Muscle layer of colon (tissue), 2 donors: Measurements from ENCODE around the gene ZNF786.

Experiments
- H3K27ac ChIP-seq: one replicate; pipeline ENCODE4 v1.7.0; 2013; ENCODE audit warnings: low read depth, mild to moderate bottlenecking, low read length, moderate library complexity
- H3K27me3 ChIP-seq, 2 donors: one replicate each; pipeline ENCODE4 v1.7.0; 2013; ENCODE audit warnings: low read length in 2 of 2, mild to moderate bottlenecking in 2 of 2; ENCODE audit not compliant: insufficient read depth in 2 of 2, control insufficient read depth in 1 of 2
- H3K36me3 ChIP-seq: one replicate; pipeline ENCODE4 v1.7.0; 2013; ENCODE audit warnings: mild to moderate bottlenecking, low read length; ENCODE audit not compliant: insufficient read depth
- H3K4me1 ChIP-seq: one replicate; pipeline ENCODE4 v1.7.0; 2013; ENCODE audit warnings: mild to moderate bottlenecking, low read length; ENCODE audit not compliant: insufficient read depth
- H3K4me3 ChIP-seq, 2 donors: one replicate each; pipeline ENCODE4 v1.7.0; 2013; ENCODE audit warnings: low read length in 2 of 2, low read depth in 1 of 2, mild to moderate bottlenecking in 1 of 2, moderate library complexity in 1 of 2
- H3K9ac ChIP-seq: one replicate; pipeline ENCODE4 v1.7.0; 2013; ENCODE audit warnings: low read length
- H3K9me3 ChIP-seq: one replicate; pipeline ENCODE4 v1.7.0; 2013; ENCODE audit warnings: mild to moderate bottlenecking, low read length
- donor health status: abdominal sarcoma.
- donor health status: Adenocarcinoma of cecum.

Gene ZNF786, protein sequence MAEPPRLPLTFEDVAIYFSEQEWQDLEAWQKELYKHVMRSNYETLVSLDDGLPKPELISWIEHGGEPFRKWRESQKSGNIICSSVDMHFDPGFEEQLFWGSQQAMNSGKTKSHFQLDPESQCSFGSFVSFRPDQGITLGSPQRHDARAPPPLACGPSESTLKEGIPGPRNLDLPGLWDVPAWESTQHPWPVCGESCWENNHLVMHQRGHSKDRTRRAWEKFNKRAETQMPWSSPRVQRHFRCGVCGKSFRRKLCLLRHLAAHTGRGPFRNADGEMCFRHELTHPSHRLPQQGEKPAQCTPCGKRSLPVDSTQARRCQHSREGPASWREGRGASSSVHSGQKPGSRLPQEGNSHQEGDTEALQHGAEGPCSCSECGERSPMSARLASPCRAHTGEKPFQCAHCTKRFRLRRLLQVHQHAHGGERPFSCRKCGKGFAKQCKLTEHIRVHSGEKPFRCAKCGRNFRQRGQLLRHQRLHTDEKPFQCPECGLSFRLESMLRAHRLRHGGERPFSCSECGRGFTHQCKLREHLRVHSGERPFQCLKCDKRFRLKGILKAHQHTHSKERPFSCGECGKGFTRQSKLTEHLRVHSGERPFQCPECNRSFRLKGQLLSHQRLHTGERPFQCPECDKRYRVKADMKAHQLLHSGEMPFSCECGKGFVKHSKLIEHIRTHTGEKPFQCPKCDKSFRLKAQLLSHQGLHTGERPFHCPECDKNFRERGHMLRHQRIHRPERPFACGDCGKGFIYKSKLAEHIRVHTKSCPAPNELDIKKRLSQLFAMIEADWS

DNA sequence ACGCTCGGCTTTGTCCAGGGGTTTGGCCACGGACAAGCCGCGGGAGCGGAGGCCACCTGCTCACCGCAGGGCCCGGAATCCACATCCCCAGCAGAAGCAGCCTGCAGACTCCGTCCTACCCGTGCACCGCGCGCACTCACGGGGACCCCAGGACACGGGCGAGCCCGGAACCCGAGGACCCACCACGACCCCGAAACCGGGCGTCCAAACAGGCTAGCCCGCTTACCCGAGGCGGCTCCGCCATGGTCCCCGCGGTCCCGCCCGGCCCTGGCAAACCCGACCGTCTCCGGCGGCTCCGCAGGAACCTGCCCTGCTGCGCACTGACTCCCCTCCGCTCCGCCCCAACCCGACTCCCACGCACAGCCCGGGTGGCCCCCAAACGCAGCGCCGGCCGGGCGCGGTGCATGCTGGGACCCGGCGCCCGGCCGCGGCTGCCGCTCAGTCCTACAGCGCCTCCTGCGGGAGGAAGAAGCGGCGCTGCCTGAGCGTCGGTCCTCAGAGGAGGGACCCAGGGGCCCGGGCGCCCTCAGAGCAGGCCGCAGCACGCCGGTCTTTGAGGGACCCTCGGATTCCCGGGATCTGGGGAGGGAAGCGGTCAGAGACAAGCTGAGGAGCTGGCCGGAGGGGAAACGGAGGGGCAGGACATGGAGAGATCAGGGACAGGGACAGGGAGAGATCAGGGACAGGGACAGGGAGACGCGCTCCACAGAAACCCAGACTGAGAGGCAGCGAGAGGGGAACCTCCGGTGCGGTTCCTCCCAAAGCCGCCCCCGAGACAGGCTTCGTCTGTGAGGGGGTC lies at the start of gene ZNF786:
Gene ZNF786 (minus strand): TSS at position 322 of the 799 bp plus-strand sequence. CDS start 78 bp downstream, at position 244.
- peak within 1 kb of the TSS; percentile 81 for H3K9ac ChIP-seq
- no peaks in the 10 kb centered on the region for H3K9me3 ChIP-seq
- H3K4me1 ChIP-seq, result no peaks in the 10 kb centered on the region
- H3K36me3 ChIP-seq, result no peaks in the 10 kb centered on the region
- peak within 1 kb of the TSS; percentile 85 to 91 for H3K4me3 ChIP-seq
- peak within 1 kb of the TSS; percentile 80 for H3K27ac ChIP-seq
- no peaks in the 10 kb centered on the region for H3K27me3 ChIP-seq

DNA sequence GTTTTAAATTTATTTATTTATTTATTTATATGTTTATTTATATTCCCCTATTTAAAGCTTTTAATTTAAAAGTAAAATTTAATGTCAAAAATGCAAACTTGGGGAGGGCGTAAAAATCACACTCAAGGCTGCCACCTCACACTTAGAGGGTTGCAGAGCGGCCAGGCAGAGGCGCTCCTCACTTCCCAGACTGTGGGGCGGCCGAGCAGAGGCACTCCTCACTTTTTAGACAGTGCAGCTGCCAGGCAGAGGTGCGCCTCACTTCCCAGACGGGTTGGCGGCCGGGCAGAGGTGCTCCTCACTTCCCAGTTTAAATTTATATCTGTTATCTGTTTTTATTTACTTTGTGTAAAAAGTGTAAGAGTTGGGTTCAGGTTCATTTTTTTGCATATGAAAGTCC lies 45.6 kb upstream of the ZNF786 start:
- H3K4me3 ChIP-seq, result no peak overlapping the region
- H3K36me3 ChIP-seq, result no peaks in the 10 kb centered on the region
- no peaks in the 10 kb centered on the region for H3K9me3 ChIP-seq
- H3K4me1 ChIP-seq, result no peaks in the 10 kb centered on the region
- no peaks in the 10 kb centered on the region for H3K27me3 ChIP-seq
- H3K27ac ChIP-seq, result no peak overlapping the region
- H3K9ac ChIP-seq, result no peak overlapping the region

DNA sequence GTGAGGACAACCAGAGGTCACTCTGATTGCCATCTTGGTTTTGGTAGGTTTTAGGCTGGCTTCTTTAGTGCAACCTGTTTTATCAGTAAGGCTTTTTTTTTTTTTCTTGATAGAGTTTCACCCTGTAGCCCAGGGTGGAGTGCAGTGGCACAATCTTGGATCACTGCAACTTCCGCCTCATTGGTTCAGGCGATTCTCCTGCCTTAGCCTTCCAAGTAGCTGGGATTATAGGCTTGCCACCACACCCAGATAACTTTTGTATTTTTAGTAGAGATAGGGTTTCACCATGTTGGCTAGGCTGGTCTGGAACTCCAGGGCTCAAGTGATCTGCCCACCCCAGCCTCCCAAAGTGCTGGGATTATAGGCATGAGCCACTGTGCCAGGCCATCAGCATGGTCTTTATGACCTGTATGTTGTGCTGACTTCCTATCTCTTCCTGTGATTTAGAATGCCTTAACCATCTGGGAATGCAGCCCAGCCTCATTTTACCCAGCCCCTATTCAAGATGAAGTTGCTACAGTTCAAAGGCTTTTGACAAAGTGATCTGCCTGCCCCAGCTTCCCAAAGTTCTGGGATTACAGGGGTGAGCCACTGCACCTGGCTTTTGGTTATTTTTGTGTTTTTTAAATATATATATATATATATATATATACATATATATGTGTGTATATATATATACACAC lies 42.7 kb upstream of the ZNF786 start:
- Histone ChIP-seq H3K4me3 (no peak overlapping the region), H3K27me3 (no peaks in the 10 kb centered on the region), H3K36me3 (no peaks in the 10 kb centered on the region), H3K4me1 (no peaks in the 10 kb centered on the region), H3K9me3 (no peaks in the 10 kb centered on the region), H3K27ac (no peak overlapping the region), H3K9ac (no peak overlapping the region)

GRCh38 chr7:149130572-149131198 lies 40.2 kb upstream of the ZNF786 start:
- Histone ChIP-seq H3K27ac (no peak overlapping the region), H3K4me1 (peaks cover 6% of the 10 kb centered on the region), H3K27me3 (no peaks in the 10 kb centered on the region), H3K36me3 (no peaks in the 10 kb centered on the region), H3K9me3 (no peaks in the 10 kb centered on the region), H3K4me3 (no peak overlapping the region), H3K9ac (no peak overlapping the region)

DNA sequence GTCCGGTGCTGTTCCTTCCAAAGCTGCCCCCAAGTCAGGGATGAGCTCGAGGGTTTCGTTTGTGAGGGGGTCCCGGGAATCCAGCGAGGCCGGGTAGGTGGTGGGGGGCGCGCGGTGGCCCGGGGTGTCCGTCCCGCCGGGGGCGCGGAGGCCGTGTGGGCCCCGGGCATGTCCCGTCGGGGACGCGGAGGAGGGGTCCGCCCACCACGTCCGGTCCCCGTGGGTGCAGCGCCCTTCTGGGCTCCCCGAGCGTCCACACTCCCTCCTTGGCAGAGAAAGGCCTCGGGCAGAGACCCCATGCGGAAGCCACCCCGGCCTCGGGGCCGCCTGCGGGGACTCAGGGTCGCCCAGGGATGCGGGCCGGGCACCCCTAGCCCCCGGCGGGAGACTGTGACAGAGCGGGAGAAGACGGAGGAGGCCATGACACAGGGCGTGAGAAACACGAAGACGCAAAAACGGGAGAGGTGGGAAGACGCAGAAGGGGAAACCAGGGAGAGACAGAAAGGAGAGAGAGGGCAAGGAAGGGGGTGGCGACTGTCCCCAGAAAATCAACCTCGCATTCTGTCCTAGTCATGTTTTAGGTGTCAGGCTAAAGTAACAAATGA lies 36.2 kb upstream of the ZNF786 start:
- Histone ChIP-seq H3K4me1 (peaks cover 14% of the 10 kb centered on the region), H3K4me3 (peak overlapping the region; percentile 78 to 88), H3K27me3 (no peaks in the 10 kb centered on the region), H3K36me3 (no peaks in the 10 kb centered on the region), H3K9ac (peak overlapping the region; percentile 96), H3K27ac (peak overlapping the region; percentile 96), H3K9me3 (no peaks in the 10 kb centered on the region)

- Histone ChIP-seq H3K9ac (peak within 1 kb of the TSS; percentile 96), H3K27me3 (no peaks in the 10 kb centered on the region), H3K27ac (peak within 1 kb of the TSS; percentile 96), H3K4me3 (peak within 1 kb of the TSS; percentile 78 to 88), H3K4me1 (peaks cover 14% of the 10 kb centered on the region), H3K9me3 (no peaks in the 10 kb centered on the region), H3K36me3 (no peaks in the 10 kb centered on the region)
Observed at GRCh38 chr7:149125863-149126661, 35.5 kb upstream of the ZNF786 start, which contains the start of gene ZNF425. ZNF425 (minus strand) TSS chr7:149126324; CDS start chr7:149126213, 111 bp downstream.

DNA sequence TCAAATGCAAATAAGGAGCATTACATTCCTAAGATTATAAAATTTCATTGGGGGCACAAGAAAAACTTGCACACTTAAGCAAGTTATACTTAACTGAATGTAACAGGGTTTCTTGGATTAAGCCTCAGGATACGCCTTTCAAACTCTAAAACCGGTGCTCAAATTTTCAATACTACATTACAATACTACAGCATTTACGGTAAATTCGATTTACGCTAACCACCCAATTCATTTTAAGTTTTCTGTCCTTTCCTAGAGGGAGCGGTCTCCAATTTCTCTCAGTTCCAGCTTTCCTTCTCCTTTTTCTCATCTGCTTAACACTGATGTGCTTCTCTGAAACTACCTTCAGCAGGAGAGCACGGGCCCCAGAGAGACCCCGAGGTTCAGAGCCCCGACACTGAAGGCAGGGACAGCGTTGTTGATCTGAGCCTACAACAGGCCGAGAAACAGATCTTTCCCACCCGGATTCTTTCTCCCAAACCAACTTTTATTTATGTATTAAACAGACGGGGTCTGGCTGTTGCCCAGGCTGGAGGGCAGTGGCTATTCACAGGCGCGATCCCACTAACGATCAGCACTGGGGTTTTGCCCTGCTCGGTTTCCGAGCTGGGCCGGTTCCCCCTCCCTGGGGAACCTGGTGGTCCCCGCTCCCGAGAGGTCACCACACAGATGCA lies 34.8 kb upstream of the ZNF786 start:
- Histone ChIP-seq H3K9me3 (no peaks in the 10 kb centered on the region), H3K4me3 (peak overlapping the region; percentile 78 to 88), H3K27ac (peak overlapping the region; percentile 96), H3K4me1 (peaks cover 14% of the 10 kb centered on the region), H3K36me3 (no peaks in the 10 kb centered on the region), H3K27me3 (no peaks in the 10 kb centered on the region), H3K9ac (peak overlapping the region; percentile 91)

DNA sequence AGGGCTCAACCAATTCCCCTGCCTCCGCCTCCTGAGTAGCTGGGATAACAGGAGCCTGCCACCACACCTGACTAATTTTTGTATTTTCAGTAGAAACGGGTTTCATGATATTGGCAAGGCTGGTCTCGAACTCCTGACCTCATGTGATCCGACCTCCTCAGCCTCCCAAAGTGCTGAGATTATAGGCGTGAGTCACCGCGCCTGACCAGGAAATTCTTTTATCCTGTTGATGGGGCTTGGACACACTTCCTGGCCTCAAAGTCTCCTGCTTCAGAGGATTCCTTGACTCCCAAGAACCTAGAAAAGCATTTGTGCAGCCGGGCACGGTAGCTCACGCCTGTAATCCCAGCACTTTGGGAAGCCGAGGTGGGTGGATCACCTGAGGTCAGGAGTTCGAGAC lies 19.5 kb upstream of the ZNF786 start:
- Histone ChIP-seq H3K9me3 (no peaks in the 10 kb centered on the region), H3K4me1 (no peaks in the 10 kb centered on the region), H3K27me3 (no peaks in the 10 kb centered on the region), H3K27ac (no peak overlapping the region), H3K4me3 (no peak overlapping the region), H3K36me3 (no peaks in the 10 kb centered on the region), H3K9ac (no peak overlapping the region)

DNA sequence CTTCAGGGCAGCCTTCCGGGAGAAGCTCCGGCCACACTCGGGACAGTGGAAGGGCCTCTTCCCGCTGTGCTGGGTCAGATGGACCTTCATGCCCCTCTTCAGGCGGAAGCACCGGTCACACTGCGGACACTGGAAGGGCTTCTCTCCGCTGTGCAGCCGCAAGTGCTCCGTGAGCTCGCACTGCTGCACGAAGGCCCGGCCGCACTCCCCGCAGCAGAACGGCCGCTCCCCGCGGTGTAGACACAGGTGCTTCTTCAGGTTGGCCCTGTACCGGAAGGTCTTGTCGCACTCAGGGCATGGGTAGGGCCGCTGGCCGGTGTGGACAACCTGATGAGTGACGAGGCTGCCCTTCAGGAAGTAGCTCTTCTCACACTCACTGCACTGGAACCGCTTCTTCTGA lies 14.2 kb upstream of the ZNF786 start:
- H3K4me3 ChIP-seq, result no peak overlapping the region
- no peaks in the 10 kb centered on the region for H3K4me1 ChIP-seq
- H3K27me3 ChIP-seq, result no peaks in the 10 kb centered on the region
- no peaks in the 10 kb centered on the region for H3K36me3 ChIP-seq
- no peak overlapping the region for H3K9ac ChIP-seq
- no peaks in the 10 kb centered on the region for H3K9me3 ChIP-seq
- no peak overlapping the region for H3K27ac ChIP-seq
